ENCODE results near the gene MGARP.
"Not testable (repeated sequence)": the region's sequence is repeated elsewhere in the genome, so short reads cannot be mapped to it uniquely, and the experiment has no call there.

MGARP gene

GRCh38 chr4:139295206-139295941 is 15.3 kb upstream of the MGARP start:
- peak; percentile 61 for DNase-seq

GRCh38 chr4:139286186-139286698 is 6.2 kb upstream of the MGARP start:
- no peak for DNase-seq

GRCh38 chr4:139282721-139283075 is 2.7 kb upstream of the MGARP start:
- DNase-seq, result no peak

- no peak for DNase-seq
Measured at GRCh38 chr4:139282065-139282720, 2.2 kb upstream of the MGARP start.

GRCh38 chr4:139278912-139279759 is 889 bp downstream of the MGARP start:
- DNase-seq, result no peak

- no peak for DNase-seq
Measured at GRCh38 chr4:139278485-139278884, 1.5 kb downstream of the MGARP start.

- no peak for DNase-seq
Measured at GRCh38 chr4:139275281-139275735, 4.7 kb downstream of the MGARP start.

- no peak for DNase-seq
Measured at GRCh38 chr4:139274790-139275189, 5.2 kb downstream of the MGARP start.

- no peak for DNase-seq
Measured at GRCh38 chr4:139273835-139274234, 6.2 kb downstream of the MGARP start.

- DNase-seq, result no peak
Measured at GRCh38 chr4:139267301-139267700, 12.7 kb downstream of the MGARP start.

GRCh38 chr4:139266583-139267257 is 13.3 kb downstream of the MGARP start:
- DNase-seq, result peak; percentile 5

GRCh38 chr4:139266208-139266582 is 13.8 kb downstream of the MGARP start:
- DNase-seq, result no peak

GRCh38 chr4:139265654-139266053 is 14.4 kb downstream of the MGARP start:
- DNase-seq, result no peak

GRCh38 chr4:139256349-139256748 is 23.7 kb downstream of the MGARP start:
- no peak for DNase-seq

GRCh38 chr4:139255581-139255980 is 24.4 kb downstream of the MGARP start:
- DNase-seq, result not testable (repeated sequence)

GRCh38 chr4:139253713-139254112 is 26.3 kb downstream of the MGARP start:
- no peak for DNase-seq

- DNase-seq, result no peak
Measured at GRCh38 chr4:139253046-139253445, 27.0 kb downstream of the MGARP start.

GRCh38 chr4:139247700-139248238 is 32.3 kb downstream of the MGARP start:
- DNase-seq, result no peak

- no peak for DNase-seq
Measured at GRCh38 chr4:139247241-139247640, 32.8 kb downstream of the MGARP start.

GRCh38 chr4:139246166-139246565 is 33.9 kb downstream of the MGARP start:
- no peak for DNase-seq

- no peak for DNase-seq
Measured at GRCh38 chr4:139245590-139245989, 34.4 kb downstream of the MGARP start.
